Measurements from ENCODE around the gene UROS.

UROS gene

GRCh38 chr10:125785791-125786190, 37.3 kb downstream of the UROS start:
- DNase-seq: no peak

GRCh38 chr10:125783957-125784356, 39.1 kb downstream of the UROS start:
- no peak for DNase-seq

- DNase-seq: no peak
Observed at GRCh38 chr10:125783408-125783807, 39.6 kb downstream of the UROS start.

GRCh38 chr10:125782616-125783015, 40.4 kb downstream of the UROS start:
- DNase-seq: no peak

GRCh38 chr10:125782054-125782453, 41.0 kb downstream of the UROS start:
- DNase-seq: peak; percentile 15

- DNase-seq: no peak
Observed at GRCh38 chr10:125781374-125781773, 41.7 kb downstream of the UROS start.

GRCh38 chr10:125779403-125780327, 43.4 kb downstream of the UROS start:
- DNase-seq: peak; percentile 47

- DNase-seq: no peak
Observed at GRCh38 chr10:125778556-125778955, 44.5 kb downstream of the UROS start.

- no peak for DNase-seq
Observed at GRCh38 chr10:125777806-125778205, 45.3 kb downstream of the UROS start.

- DNase-seq: no peak
Observed at GRCh38 chr10:125775491-125776106, 47.5 kb downstream of the UROS start, which contains the start of gene MMP21. TSS of gene MMP21 (minus strand) at chr10:125775821. CDS start at chr10:125775821, 0 bp downstream.

- no peak for DNase-seq
Observed at GRCh38 chr10:125774581-125775191, 48.4 kb downstream of the UROS start.

GRCh38 chr10:125773687-125774543, 49.1 kb downstream of the UROS start:
- no peak for DNase-seq

GRCh38 chr10:125772864-125773180, 50.2 kb downstream of the UROS start:
- DNase-seq: no peak

- no peak for DNase-seq
Observed at GRCh38 chr10:125772112-125772863, 50.8 kb downstream of the UROS start.

GRCh38 chr10:125770844-125771243, 52.2 kb downstream of the UROS start:
- DNase-seq: no peak

- no peak for DNase-seq
Observed at GRCh38 chr10:125769175-125769574, 53.9 kb downstream of the UROS start.

GRCh38 chr10:125768219-125768855, 54.7 kb downstream of the UROS start:
- no peak for DNase-seq

GRCh38 chr10:125766511-125766910, 56.5 kb downstream of the UROS start:
- DNase-seq: no peak

- no peak for DNase-seq
Observed at GRCh38 chr10:125765835-125766234, 57.2 kb downstream of the UROS start.

- DNase-seq: no peak
Observed at GRCh38 chr10:125762692-125763648, 60.1 kb downstream of the UROS start.

Data from activated CD8-positive, alpha-beta memory T cell treated with anti-CD3 and anti-CD28 coated beads for 24 hours (primary cell).